Transverse colon (tissue), 4 donors: ENCODE measurements around the gene PDE4D. TPM values are rescaled to one million over a fixed set of nuclear protein-coding genes. Genes with fewer than 3 reads are reported as not detected.

ENCODE experiments used
- DNase-seq: peaks from one replicate; pipeline ENCODE4 v3.0.0-alpha.2; 2019
- H3K27ac ChIP-seq, 4 donors: fragments of 200-600 bp; sonication (generic); 2 replicates each; pipeline ENCODE4 v1.5.1; 2016 to 2018; ENCODE audit warnings: inconsistent platforms in 4 of 4
- H3K27me3 ChIP-seq: fragments of 200-600 bp; sonication (generic); 2 replicates; pipeline ENCODE4 v1.5.1; 2017; ENCODE audit warnings: inconsistent platforms
- H3K36me3 ChIP-seq, 4 donors: fragments of 200-600 bp; sonication (generic); 2 replicates each; pipeline ENCODE4 v1.5.1; 2017 to 2019; ENCODE audit warnings: inconsistent platforms in 4 of 4
- H3K4me1 ChIP-seq, 4 donors: fragments of 200-600 bp; sonication (generic); 2 replicates each; pipeline ENCODE4 v1.5.1; 2017 to 2020; ENCODE audit warnings: inconsistent platforms in 4 of 4
- H3K4me3 ChIP-seq, 4 donors: fragments of 200-600 bp; sonication (generic); 1 replicate in 1 of 4; 2 replicates in 3 of 4; pipeline versions ENCODE4 v1.5.1 to v1.6.1; 2017 to 2019; ENCODE audit warnings: inconsistent platforms in 4 of 4
- H3K9me3 ChIP-seq, 2 donors: fragments of 200-600 bp; sonication (generic); 2 replicates each; pipeline ENCODE4 v1.5.1; 2017 to 2019; ENCODE audit warnings: inconsistent platforms in 2 of 2
- EP300 ChIP-seq: sonication (generic); formaldehyde crosslinking; IDR thresholded peaks from one replicate; pipeline ENCODE4 v1.6.1; 2017; ENCODE audit warnings: antibody characterized with exemption, low read depth
- POLR2A ChIP-seq: fragments of 450-650 bp; IDR thresholded peaks from one replicate; pipeline ENCODE4 v1.6.1; 2016; ENCODE audit warnings: antibody characterized with exemption, mild to moderate bottlenecking, moderate library complexity
- POLR2AphosphoS5 ChIP-seq, 3 donors: sonication (generic); formaldehyde crosslinking; IDR thresholded peaks; one replicate each; pipeline ENCODE4 v1.6.1; 2016; ENCODE audit warnings: antibody characterized with exemption in 3 of 3
- WGBS, 2 donors: methylation state at CpG; one replicate each; pipeline ENCODE4 v1.1.5; 2018; ENCODE audit warnings: low coverage in 1 of 2; 5-methylcytosine and 5-hydroxymethylcytosine counted together
- in situ Hi-C, 4 donors: fragments of 200-750 bp; cut with MboI; loops; one replicate each; pipeline versions ENCODE4 v1.15.0 to v1.15.1; 2017; ENCODE audit warnings: low sequenced_read_pairs in 3 of 4, low pct_ligation_motif_present in 1 of 4, low pct_unique_long_range_greater_than_20kb in 1 of 4
- intact Hi-C: fragments of 100-400 bp; cut with DNase I; formaldehyde crosslinking; loops from one replicate; pipeline ENCODE4 v1.15.1; 2023; ENCODE audit warnings: low total_unique reads
- total RNA-seq, 4 donors: library from RNA; depleted of rRNA; stranded (reverse); fragments of >200 nt; gene quantifications; one replicate each; pipeline ENCODE4 v1.1.0, GENCODE V29; 2016
- TF ChIP-seq, protein P1 (sequence below), 5 experiments: fragments of 200-600 bp in 3 of 5; fragments of 450-650 bp in 2 of 5; sonication (generic) in 3 of 5; IDR thresholded peaks; 1 replicate in 2 of 5; 2 replicates in 3 of 5; pipeline ENCODE4 v1.5.1; 2016 to 2017; ENCODE audit warnings: antibody characterized with exemption in 5 of 5, inconsistent platforms in 3 of 5, mild to moderate bottlenecking in 2 of 5, moderate library complexity in 1 of 5

The PDE4D gene
- total RNA-seq, 4 donors from 2014 or later, result 47.0 to 302 (median 73.6) TPM

DNA sequence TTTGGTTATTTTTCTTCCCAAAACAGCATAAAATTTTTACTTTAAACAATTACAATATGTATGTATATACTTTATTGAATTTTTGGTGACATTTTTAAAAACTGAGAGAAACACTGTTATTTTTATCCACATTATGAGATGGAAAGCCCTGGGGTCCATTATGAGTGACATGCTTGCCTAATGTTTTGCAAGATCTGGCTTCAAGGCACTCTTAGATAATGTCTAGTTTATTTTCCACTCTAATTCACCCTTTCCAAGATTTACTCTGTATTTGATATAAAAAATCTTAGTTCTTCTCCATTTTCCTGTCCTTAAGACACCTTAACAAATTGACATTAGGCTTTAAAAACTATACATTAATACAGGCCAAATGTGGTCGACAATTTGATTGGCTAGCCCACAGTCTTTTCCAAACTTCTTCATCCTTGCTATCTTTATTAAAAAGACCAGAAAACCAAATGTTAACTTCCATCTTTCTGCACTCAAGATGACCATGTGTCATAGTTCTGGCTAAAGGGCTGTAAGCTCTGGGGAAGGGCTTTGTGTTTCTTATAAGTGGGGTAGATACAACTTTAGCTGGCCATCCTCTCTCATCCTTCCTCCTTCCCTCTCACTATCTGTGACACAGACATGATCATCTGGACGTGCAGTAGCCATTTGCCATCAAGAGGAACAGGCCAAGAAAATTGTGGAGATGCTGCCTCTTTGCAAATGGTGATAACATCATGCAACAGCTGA, 561.1 kb downstream of the PDE4D start:
- Histone ChIP-seq H3K4me3 (no peak overlapping the region), H3K27ac (no peak overlapping the region), H3K36me3 (no peaks in the 10 kb centered on the region), H3K4me1 (no peaks in the 10 kb centered on the region), H3K27me3 (no peaks in the 10 kb centered on the region), H3K9me3 (no peaks in the 10 kb centered on the region)
- DNase-seq, result no peak
- intact Hi-C loops (no loop called here), in situ Hi-C loops (no loop called here)
- 85 to 88% methylated on average over 2 of the region's 2 CpGs for WGBS, 2 donors
- TF ChIP-seq POLR2A (no peak), POLR2AphosphoS5 (IDR thresholded peaks at IDR 0.05) (no peak)
- TF ChIP-seq, protein P1, sequence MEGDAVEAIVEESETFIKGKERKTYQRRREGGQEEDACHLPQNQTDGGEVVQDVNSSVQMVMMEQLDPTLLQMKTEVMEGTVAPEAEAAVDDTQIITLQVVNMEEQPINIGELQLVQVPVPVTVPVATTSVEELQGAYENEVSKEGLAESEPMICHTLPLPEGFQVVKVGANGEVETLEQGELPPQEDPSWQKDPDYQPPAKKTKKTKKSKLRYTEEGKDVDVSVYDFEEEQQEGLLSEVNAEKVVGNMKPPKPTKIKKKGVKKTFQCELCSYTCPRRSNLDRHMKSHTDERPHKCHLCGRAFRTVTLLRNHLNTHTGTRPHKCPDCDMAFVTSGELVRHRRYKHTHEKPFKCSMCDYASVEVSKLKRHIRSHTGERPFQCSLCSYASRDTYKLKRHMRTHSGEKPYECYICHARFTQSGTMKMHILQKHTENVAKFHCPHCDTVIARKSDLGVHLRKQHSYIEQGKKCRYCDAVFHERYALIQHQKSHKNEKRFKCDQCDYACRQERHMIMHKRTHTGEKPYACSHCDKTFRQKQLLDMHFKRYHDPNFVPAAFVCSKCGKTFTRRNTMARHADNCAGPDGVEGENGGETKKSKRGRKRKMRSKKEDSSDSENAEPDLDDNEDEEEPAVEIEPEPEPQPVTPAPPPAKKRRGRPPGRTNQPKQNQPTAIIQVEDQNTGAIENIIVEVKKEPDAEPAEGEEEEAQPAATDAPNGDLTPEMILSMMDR (IDR thresholded peaks at IDR 0.05), result no peak

DNA sequence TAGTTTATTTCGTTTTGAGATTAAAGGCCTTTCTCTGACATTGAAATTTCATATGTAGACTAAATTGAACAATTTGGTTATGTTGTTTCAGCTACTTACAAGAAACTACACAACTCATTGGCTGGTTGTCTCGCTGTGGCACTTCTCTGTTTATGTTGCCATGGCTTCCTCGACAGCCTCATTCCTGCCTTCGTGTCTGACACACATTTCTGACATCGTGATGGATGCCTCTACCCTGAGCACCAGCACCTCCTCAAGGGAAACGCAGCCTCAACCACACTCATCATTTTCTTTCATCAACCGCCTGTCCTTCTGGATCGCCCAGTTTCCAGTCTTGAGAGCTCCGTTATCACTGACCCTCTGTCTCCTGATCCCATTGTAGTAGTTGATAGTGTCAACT, 562.8 kb downstream of the PDE4D start:
- H3K4me3 ChIP-seq, result no peak overlapping the region
- no peak overlapping the region for H3K27ac ChIP-seq
- H3K27me3 ChIP-seq, result no peaks in the 10 kb centered on the region
- no peaks in the 10 kb centered on the region for H3K36me3 ChIP-seq
- no peaks in the 10 kb centered on the region for H3K4me1 ChIP-seq
- in situ Hi-C loops, result no loop called here
- no peaks in the 10 kb centered on the region for H3K9me3 ChIP-seq
- WGBS, 2 donors, result 90 to 93% methylated on average over 6 to 9 of the region's 9 CpGs
- intact Hi-C loops, result no loop called here
- DNase-seq, result no peak
- TF ChIP-seq POLR2AphosphoS5 (IDR thresholded peaks at IDR 0.05), result no peak
- TF ChIP-seq POLR2A, result no peak
- TF ChIP-seq, protein P1 (IDR thresholded peaks at IDR 0.05), result no peak
- TF ChIP-seq EP300, result no peak

DNA sequence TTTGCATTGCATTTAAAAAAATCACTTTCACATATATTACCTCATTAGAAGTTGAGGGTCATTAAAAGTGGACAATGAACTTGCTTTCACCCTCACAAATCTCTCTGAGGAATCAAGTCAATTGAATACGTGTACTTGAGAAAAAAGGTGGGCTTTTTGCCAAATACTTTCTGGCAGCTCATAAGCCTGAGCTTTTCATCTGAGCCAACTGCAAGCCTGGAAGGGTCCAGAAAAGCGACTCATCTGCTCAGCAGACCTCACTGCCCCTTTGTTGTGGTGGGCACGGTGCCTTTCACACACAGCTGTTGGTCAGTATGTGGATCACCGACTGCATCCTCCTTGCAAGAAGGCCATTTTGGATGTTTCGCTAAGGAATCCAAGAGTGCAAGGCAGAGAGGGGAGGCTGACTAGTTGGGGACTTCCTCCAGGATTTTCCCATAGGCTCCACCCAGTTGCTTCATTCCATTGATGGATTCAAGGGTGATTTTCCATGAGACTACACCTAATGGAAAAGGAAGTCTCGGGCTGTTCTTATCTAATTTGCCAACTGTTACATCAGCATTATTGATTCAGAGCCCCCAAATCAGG, 564.7 kb downstream of the PDE4D start:
- Histone ChIP-seq H3K27me3 (no peaks in the 10 kb centered on the region), H3K27ac (peak overlapping the region in 1 of 4 donors; percentile 13), H3K4me3 (no peak overlapping the region), H3K4me1 (no peaks in the 10 kb centered on the region), H3K9me3 (no peaks in the 10 kb centered on the region), H3K36me3 (no peaks in the 10 kb centered on the region)
- intact Hi-C loops (no loop called here), in situ Hi-C loops (no loop called here)
- TF ChIP-seq POLR2A (no peak), POLR2AphosphoS5 (IDR thresholded peaks at IDR 0.05) (no peak), EP300 (no peak)
- TF ChIP-seq, protein P1 (IDR thresholded peaks at IDR 0.05), result no peak
- WGBS, 2 donors, result 65 to 83% methylated on average over 2 to 6 of the region's 6 CpGs
- DNase-seq, result no peak

DNA sequence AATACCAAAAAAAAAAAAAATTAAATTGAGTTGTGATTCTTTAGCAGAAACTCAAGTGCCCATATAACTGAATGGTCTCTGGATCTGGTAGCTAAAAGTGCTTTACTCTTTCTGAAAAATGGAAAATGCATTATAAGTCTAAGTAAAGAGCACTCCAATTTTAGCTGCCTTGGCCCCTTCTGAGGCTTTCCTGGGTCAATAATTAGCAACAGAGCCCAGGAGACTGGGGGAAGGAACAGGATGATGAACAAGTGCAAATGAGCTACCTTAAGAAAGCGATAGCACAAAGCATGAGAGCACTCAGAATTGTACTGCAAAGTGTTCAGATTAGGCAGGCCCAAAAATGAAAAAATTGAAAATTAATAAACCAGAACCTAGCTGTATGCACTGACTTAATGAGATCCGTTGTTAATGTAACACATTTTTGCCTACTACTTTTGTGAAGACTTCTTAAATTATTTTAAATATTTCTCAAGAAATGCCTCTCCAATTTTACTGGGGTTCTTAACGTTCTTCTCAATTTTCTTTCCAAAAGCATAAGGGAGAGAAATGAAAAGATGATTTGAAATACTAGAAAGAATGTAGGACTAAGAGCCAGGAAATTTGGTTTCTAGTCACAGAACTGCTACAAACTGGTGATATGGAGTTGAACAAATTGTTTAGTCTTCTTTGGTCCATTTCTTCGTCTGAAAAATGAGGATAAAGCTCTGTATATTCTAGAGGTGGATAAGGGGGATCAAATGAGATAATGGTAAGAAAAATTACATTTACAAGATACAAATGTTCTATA, 566.1 kb downstream of the PDE4D start:
- no peak for DNase-seq
- Histone ChIP-seq H3K4me1 (peaks cover 8 to 11% (median 10%) of the 10 kb centered on the region in 4 donors), H3K36me3 (no peaks in the 10 kb centered on the region), H3K4me3 (no peak overlapping the region), H3K9me3 (no peaks in the 10 kb centered on the region), H3K27me3 (no peaks in the 10 kb centered on the region), H3K27ac (no peak overlapping the region)
- in situ Hi-C loops (no loop called here), intact Hi-C loops (no loop called here)
- WGBS, 2 donors, result 82 to 90% methylated on average over 4 of the region's 4 CpGs
- TF ChIP-seq EP300 (no peak), POLR2AphosphoS5 (IDR thresholded peaks at IDR 0.05) (no peak), POLR2A (no peak)
- TF ChIP-seq, protein P1 (IDR thresholded peaks at IDR 0.05), result no peak
